Activated CD4-positive, alpha-beta memory T cell treated with anti-CD3 and anti-CD28 coated beads for 36 hours (primary cell): ENCODE measurements around the gene NUBP1. TPM values are rescaled to one million over a fixed set of nuclear protein-coding genes. Genes with fewer than 3 reads are reported as not detected.

Source experiments
- CTCF ChIA-PET: fragments of 350-600 bp; sonication (Branson Sonifier 250); formaldehyde crosslinking; loops from one replicate; lab custom pipeline; 2021; ENCODE audit warnings: antibody characterized with exemption, inconsistent platforms; lab: Charles Lee
- POLR2A ChIA-PET: fragments of 350-600 bp; sonication (Branson Sonifier 250); formaldehyde crosslinking; loops from one replicate; lab custom pipeline; 2021; ENCODE audit warnings: antibody characterized with exemption; lab: Charles Lee
- DNase-seq: peaks from one replicate; pipeline ENCODE4 v3.0.0-alpha.2; 2020
- H3K27ac Mint-ChIP-seq: one replicate; pipeline ENCODE4 v1.8.0; 2021; ENCODE audit warnings: mixed read lengths
- H3K27me3 Mint-ChIP-seq: one replicate; pipeline ENCODE4 v1.8.0; 2021; ENCODE audit warnings: mixed read lengths
- H3K36me3 Mint-ChIP-seq: one replicate; pipeline ENCODE4 v1.8.0; 2021; ENCODE audit warnings: mixed read lengths
- H3K4me1 Mint-ChIP-seq: one replicate; pipeline ENCODE4 v1.8.0; 2021; ENCODE audit warnings: low read depth, mixed read lengths
- H3K4me3 Mint-ChIP-seq: one replicate; pipeline ENCODE4 v1.8.0; 2021; ENCODE audit warnings: mild to moderate bottlenecking, mixed read lengths
- H3K9me3 Mint-ChIP-seq: one replicate; pipeline ENCODE4 v1.8.0; 2021; ENCODE audit warnings: mixed read lengths
- intact Hi-C: fragments of 100-400 bp; cut with micrococcal nuclease; formaldehyde crosslinking; loops from one replicate; pipeline ENCODE4 v1.15.1; 2023
- total RNA-seq, 2 experiments: library from RNA; stranded (reverse); gene quantifications; one replicate each; pipeline ENCODE4 v1.2.3, GENCODE V29; 2021

The NUBP1 gene
- total RNA-seq, 2 experiments from 2014 or later, result 26.5 to 31.5 TPM

DNA sequence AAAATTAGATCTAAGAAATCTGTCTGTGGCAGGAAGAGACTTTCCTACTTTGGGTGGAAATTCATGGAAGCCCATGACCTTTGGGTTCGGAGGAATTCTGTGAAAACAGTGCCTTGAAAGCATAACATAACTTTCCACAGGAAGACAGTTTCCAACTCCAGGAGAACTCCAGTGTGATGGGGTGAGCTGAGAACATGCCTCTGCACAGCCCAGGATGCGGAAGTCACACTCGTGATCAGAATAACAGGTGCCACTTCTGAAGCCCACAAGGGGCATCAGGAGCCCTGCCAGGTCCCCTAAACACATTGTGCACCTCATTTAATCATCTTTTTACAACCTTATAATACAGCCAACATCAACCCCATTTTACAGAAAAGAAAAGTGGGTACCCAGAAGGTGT, 65.2 kb downstream of the NUBP1 start:
- POLR2A ChIA-PET, result no interaction called here
- DNase-seq, result no peak
- H3K27ac Mint-ChIP-seq, result no peak overlapping the region
- CTCF ChIA-PET, result interaction anchor here (0.6 kb wide), 1 partner anchor 70 kb away, joined by 3 read pairs; no protein-coding TSS in a partner anchor
- H3K9me3 Mint-ChIP-seq, result no peaks in the 10 kb centered on the region
- H3K27me3 Mint-ChIP-seq, result peaks cover 15% of the 10 kb centered on the region
- peaks cover 16% of the 10 kb centered on the region for H3K4me1 Mint-ChIP-seq
- H3K4me3 Mint-ChIP-seq, result no peak overlapping the region
- intact Hi-C loops, result no loop called here
- H3K36me3 Mint-ChIP-seq, result no peaks in the 10 kb centered on the region

GRCh38 chr16:10809706-10810105, 66.1 kb downstream of the NUBP1 start:
- Mint-ChIP-seq H3K27me3 (peaks cover 18% of the 10 kb centered on the region), H3K9me3 (no peaks in the 10 kb centered on the region), H3K4me1 (peaks cover 16% of the 10 kb centered on the region), H3K27ac (no peak overlapping the region), H3K36me3 (no peaks in the 10 kb centered on the region), H3K4me3 (no peak overlapping the region)
- ChIA-PET CTCF (interaction anchor here (1.6 kb wide), 1 partner anchor 108 kb away, joined by 4 read pairs; no protein-coding TSS in a partner anchor), POLR2A (interaction anchor here (0.6 kb wide), 1 partner anchor 20 kb away, joined by 4 read pairs; no protein-coding TSS in a partner anchor)
- no peak for DNase-seq
- intact Hi-C loops, result loop anchor here (5.0 kb wide), 1 partner anchor 108 kb away; no protein-coding TSS in a partner anchor

GRCh38 chr16:10812312-10813098, 68.9 kb downstream of the NUBP1 start:
- Mint-ChIP-seq H3K4me1 (peaks cover 16% of the 10 kb centered on the region), H3K27me3 (peaks cover 7% of the 10 kb centered on the region), H3K36me3 (no peaks in the 10 kb centered on the region), H3K4me3 (no peak overlapping the region), H3K9me3 (no peaks in the 10 kb centered on the region), H3K27ac (peak overlapping the region; percentile 43)
- CTCF ChIA-PET, result no interaction called here
- intact Hi-C loops, result loop anchor here (1.0 to 5.0 kb wide), 3 partner anchors 58 to 105 kb away; no protein-coding TSS in a partner anchor
- POLR2A ChIA-PET, result interaction anchor here (0.6 kb wide), 1 partner anchor 55 kb away, joined by 3 read pairs; no protein-coding TSS in a partner anchor
- peak; percentile 16 for DNase-seq

- H3K27ac Mint-ChIP-seq, result no peak overlapping the region
- peaks cover 16% of the 10 kb centered on the region for H3K4me1 Mint-ChIP-seq
- peaks cover 8% of the 10 kb centered on the region for H3K27me3 Mint-ChIP-seq
- ChIA-PET POLR2A (interaction anchor here (0.6 kb wide), 1 partner anchor 54 kb away, joined by 3 read pairs; no protein-coding TSS in a partner anchor), CTCF (no interaction called here)
- H3K36me3 Mint-ChIP-seq, result no peaks in the 10 kb centered on the region
- DNase-seq, result no peak
- no peak overlapping the region for H3K4me3 Mint-ChIP-seq
- intact Hi-C loops, result loop anchor here (2.0 to 5.0 kb wide), 2 partner anchors 58 to 104 kb away; no protein-coding TSS in a partner anchor
- H3K9me3 Mint-ChIP-seq, result no peaks in the 10 kb centered on the region
Observed at GRCh38 chr16:10813099-10813455, 69.4 kb downstream of the NUBP1 start.

DNA sequence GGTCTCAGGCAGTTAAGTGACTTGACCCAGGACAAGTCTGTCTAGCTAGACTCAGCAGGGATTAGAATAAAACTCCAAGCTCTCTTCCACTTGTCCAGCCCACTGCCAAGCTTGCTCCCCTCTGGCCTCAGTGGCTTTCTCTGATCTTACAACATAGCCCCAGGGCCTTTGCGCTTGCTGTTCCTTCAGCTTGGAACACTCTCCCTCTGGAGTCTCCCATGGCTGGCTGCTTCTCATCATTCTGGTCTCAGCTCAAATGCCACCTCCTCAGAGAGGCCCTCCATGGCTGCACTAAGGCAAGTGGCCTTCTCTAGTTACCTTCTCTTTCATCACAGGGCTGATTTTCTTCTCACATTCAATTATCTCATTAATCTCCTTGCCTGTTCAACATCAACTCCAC, 73.9 kb downstream of the NUBP1 start:
- DNase-seq, result no peak
- Mint-ChIP-seq H3K4me3 (no peak overlapping the region), H3K36me3 (no peaks in the 10 kb centered on the region), H3K4me1 (peaks cover 9% of the 10 kb centered on the region), H3K27me3 (peaks cover 8% of the 10 kb centered on the region), H3K27ac (no peak overlapping the region), H3K9me3 (no peaks in the 10 kb centered on the region)
- intact Hi-C loops, result no loop called here
- ChIA-PET POLR2A (no interaction called here), CTCF (no interaction called here)

DNA sequence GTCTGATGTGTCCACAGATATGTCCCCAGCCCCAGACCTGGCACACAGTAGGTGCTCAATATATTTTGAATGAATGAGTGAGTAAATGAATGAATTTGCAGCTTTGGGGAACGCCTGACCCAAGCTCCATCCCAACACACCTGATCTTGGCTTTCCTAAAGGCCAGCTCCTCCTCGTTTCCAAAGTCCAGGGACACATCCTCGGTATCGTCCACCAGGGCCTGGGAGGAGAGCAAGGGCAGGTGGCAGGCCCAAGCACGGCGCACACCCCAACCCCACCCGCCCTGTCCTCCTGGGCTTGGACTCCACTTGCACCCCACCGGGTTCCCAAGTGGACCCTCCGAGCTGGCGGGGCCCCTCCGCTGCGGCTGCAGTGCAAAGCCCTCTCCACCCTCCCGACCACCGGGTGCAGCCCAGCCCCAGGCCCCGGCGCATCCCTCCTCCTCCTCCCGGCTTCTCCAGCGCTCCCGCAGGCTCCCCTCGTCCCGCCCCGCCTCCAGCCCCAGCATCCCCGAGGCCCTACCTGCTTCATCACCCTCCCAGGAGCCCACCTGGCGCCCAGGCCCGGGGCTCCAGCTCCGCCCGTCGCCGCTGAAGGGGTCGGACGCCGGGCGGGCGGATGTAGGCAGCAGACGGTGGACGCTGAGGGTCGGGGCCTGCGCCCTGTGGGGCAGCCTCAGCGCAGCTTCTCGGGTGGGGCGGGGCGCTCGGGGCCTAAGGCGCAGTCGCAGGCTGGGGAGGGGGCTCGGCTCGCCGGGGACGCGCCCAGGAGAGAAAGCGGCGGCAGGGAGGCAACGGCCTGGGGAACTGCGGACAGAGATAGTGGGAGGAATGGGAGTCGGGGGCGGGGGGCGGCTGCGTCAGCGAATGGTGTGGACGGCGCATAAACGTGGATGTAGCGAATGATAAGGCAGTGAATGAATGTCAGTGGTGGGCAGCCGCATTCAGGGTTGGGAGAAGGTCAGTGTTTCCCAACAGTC, 74.6 kb downstream of the NUBP1 start, which contains the start of gene TVP23A:
Gene TVP23A (minus strand): TSS at position 832 of the 979 bp plus-strand sequence. CDS start 301 bp downstream, at position 531.
- CTCF ChIA-PET, result no interaction called here
- H3K4me1 Mint-ChIP-seq, result peaks cover 1% of the 10 kb centered on the region
- POLR2A ChIA-PET, result no interaction called here
- peaks cover 8% of the 10 kb centered on the region for H3K27me3 Mint-ChIP-seq
- intact Hi-C loops, result no loop called here
- H3K4me3 Mint-ChIP-seq, result no peak within 1 kb of the TSS
- H3K27ac Mint-ChIP-seq, result no peak within 1 kb of the TSS
- DNase-seq, result no peak
- no peaks in the 10 kb centered on the region for H3K9me3 Mint-ChIP-seq
- H3K36me3 Mint-ChIP-seq, result no peaks in the 10 kb centered on the region

Other genes starting within 250 kb of the NUBP1 start
- not detected for gene EMP2, start 163.2 kb upstream of the NUBP1 start, total RNA-seq
- under 1 TPM in 1 of 2 experiments, not detected in 1; 0.15 TPM for gene TEKT5, start 48.9 kb upstream of the NUBP1 start, total RNA-seq
- not detected for gene TVP23A, start 75.0 kb downstream of the NUBP1 start, total RNA-seq
- 1 to 10 TPM; 1.8 to 3.2 TPM for gene CIITA, start 133.4 kb downstream of the NUBP1 start, total RNA-seq
- 10 to 100 TPM; 35.1 to 38.2 TPM for gene DEXI, start 198.6 kb downstream of the NUBP1 start, total RNA-seq
- 10 to 100 TPM; 25.5 to 26.7 TPM for gene CLEC16A, start 200.7 kb downstream of the NUBP1 start, total RNA-seq